B cell (primary cell): ENCODE measurements around the gene TCF7L2. TPM values are rescaled to one million over a fixed set of nuclear protein-coding genes. Genes with fewer than 3 reads are reported as not detected.

ENCODE experiments used
- ATAC-seq: fragments of 200-7000 bp; cut with Tn5 transposase; one replicate; pipeline ENCODE4 v1.10.0; 2021; ENCODE audit warnings: low read depth, mild to moderate bottlenecking, moderate number of reproducible peaks, moderate library complexity
- CTCF ChIA-PET: fragments of 350-600 bp; sonication (Branson Sonifier 250); formaldehyde crosslinking; loops from one replicate; lab custom pipeline; 2021; ENCODE audit warnings: antibody characterized with exemption, inconsistent platforms; lab: Charles Lee
- POLR2A ChIA-PET: fragments of 350-600 bp; sonication (Branson Sonifier 250); formaldehyde crosslinking; loops from one replicate; lab custom pipeline; 2021; ENCODE audit warnings: antibody characterized with exemption; lab: Charles Lee
- DNase-seq: peaks from one replicate; pipeline ENCODE4 v3.0.0; 2013
- H2AFZ ChIP-seq: 2 replicates; pipeline ENCODE4 v1.6.1; 2012; ENCODE audit warnings: mild to moderate bottlenecking, low read depth, low read length; ENCODE audit not compliant: insufficient read depth, poor library complexity, severe bottlenecking
- H3K27ac ChIP-seq, 2 donors: 1 replicate in 1 of 2; 2 replicates in 1 of 2; pipeline ENCODE4 v1.5.1; 2012 to 2013; ENCODE audit warnings: low read length in 2 of 2, mild to moderate bottlenecking in 2 of 2, moderate library complexity in 1 of 2
- H3K27me3 ChIP-seq, 4 experiments: fragments of 200-600 bp in 1 of 4; sonication (generic) in 1 of 4; replicated peaks in 1 of 4; 1 replicate in 2 of 4; 2 replicates in 2 of 4; pipeline versions ENCODE4 v1.6.1 to v1.7.0; 2013 to 2016; ENCODE audit warnings: low read length in 3 of 4, mild to moderate bottlenecking in 2 of 4, mixed read lengths in 1 of 4, moderate library complexity in 1 of 4; ENCODE audit not compliant: insufficient read depth in 4 of 4, control insufficient read depth in 3 of 4; ENCODE audit errors: control extremely low read depth in 1 of 4
- H3K36me3 ChIP-seq, 2 experiments: replicated peaks in 1 of 2; 1 replicate in 1 of 2; 2 replicates in 1 of 2; pipeline versions ENCODE4 v1.6.1 to v1.7.1; 2013; ENCODE audit warnings: low read length in 1 of 2; ENCODE audit not compliant: insufficient read depth in 2 of 2, control insufficient read depth in 1 of 2; ENCODE audit errors: control extremely low read depth in 1 of 2, extremely low read depth in 1 of 2
- H3K4me1 ChIP-seq, 2 donors: fragments of 200-600 bp in 1 of 2; sonication (generic) in 1 of 2; 1 replicate in 1 of 2; 2 replicates in 1 of 2; pipeline versions ENCODE4 v1.5.1 to v1.6.1; 2013 to 2017; ENCODE audit warnings: low read length in 2 of 2; ENCODE audit not compliant: control insufficient read depth in 2 of 2, insufficient read depth in 2 of 2
- H3K4me2 ChIP-seq: replicated peaks from 2 replicates; pipeline ENCODE3; 2012; ENCODE audit warnings: mild to moderate bottlenecking, low read depth, low read length; ENCODE audit not compliant: poor library complexity, severe bottlenecking
- H3K4me3 ChIP-seq, 5 experiments: fragments of 200-600 bp in 1 of 5; sonication (generic) in 1 of 5; 1 replicate in 3 of 5; 2 replicates in 2 of 5; pipeline versions ENCODE4 v1.5.1 to v1.7.0; 2011 to 2016; ENCODE audit warnings: low read length in 4 of 5, mild to moderate bottlenecking in 4 of 5, low read depth in 2 of 5, control low read depth in 1 of 5, moderate library complexity in 1 of 5; ENCODE audit not compliant: insufficient read depth in 1 of 5; ENCODE audit errors: control extremely low read depth in 1 of 5, extremely low read depth in 1 of 5
- H3K79me2 ChIP-seq: fragments of 200-600 bp; sonication (generic); one replicate; pipeline ENCODE4 v1.6.0; 2016; ENCODE audit warnings: low read length; ENCODE audit not compliant: control insufficient read depth, insufficient read depth
- H3K9ac ChIP-seq: fragments of 200-600 bp; sonication (generic); 2 replicates; pipeline ENCODE4 v1.6.1; 2017; ENCODE audit warnings: mild to moderate bottlenecking, low read length, moderate library complexity
- H3K9me3 ChIP-seq, 3 donors: one replicate each; pipeline versions ENCODE4 v1.6.1 to v1.7.1; 2013; ENCODE audit warnings: low read length in 2 of 3; ENCODE audit not compliant: control insufficient read depth in 2 of 3, insufficient read depth in 1 of 3; ENCODE audit errors: control extremely low read depth in 1 of 3
- H4K20me1 ChIP-seq: 2 replicates; pipeline ENCODE4 v1.6.0; 2012; ENCODE audit warnings: mild to moderate bottlenecking, low read length; ENCODE audit not compliant: insufficient read depth, control insufficient read depth, poor library complexity, severe bottlenecking
- H3K27ac Mint-ChIP-seq: one replicate; pipeline ENCODE4 v1.8.0; 2021; ENCODE audit warnings: mixed read lengths
- H3K27me3 Mint-ChIP-seq: one replicate; pipeline ENCODE4 v1.8.0; 2021; ENCODE audit warnings: mixed read lengths
- H3K4me1 Mint-ChIP-seq: one replicate; pipeline ENCODE4 v1.8.0; 2021; ENCODE audit warnings: mixed read lengths
- H3K4me3 Mint-ChIP-seq: one replicate; pipeline ENCODE4 v1.8.0; 2021; ENCODE audit warnings: mixed read lengths
- H3K9me3 Mint-ChIP-seq: one replicate; pipeline ENCODE4 v1.8.0; 2022; ENCODE audit warnings: mixed read lengths; ENCODE audit not compliant: insufficient read depth
- CTCF ChIP-seq: fragments of 200-600 bp; IDR thresholded peaks from one replicate; pipeline ENCODE4 v1.8.0; 2022; ENCODE audit warnings: antibody characterized with exemption, mild to moderate bottlenecking
- EZH2 ChIP-seq: IDR thresholded peaks from 2 replicates; pipeline ENCODE4 v1.6.1; 2012; ENCODE audit warnings: borderline replicate concordance, low read depth, mild to moderate bottlenecking, moderate library complexity, low read length; ENCODE audit not compliant: insufficient read depth, poor library complexity, severe bottlenecking
- WGBS: methylation state at CpG from one replicate; pipeline ENCODE4 v1.1.5; 2013; ENCODE audit warnings: missing lambda C conversion rate; ENCODE audit not compliant: insufficient coverage; 5-methylcytosine and 5-hydroxymethylcytosine counted together
- intact Hi-C: fragments of 100-400 bp; cut with micrococcal nuclease; formaldehyde crosslinking; loops from one replicate; pipeline ENCODE4 v1.10.0; 2022
- polyA plus RNA-seq: library from polyadenylated mRNA; depleted of rRNA; stranded (reverse); fragments of >200 nt; gene quantifications from 2 replicates; pipeline ENCODE4 v1.2.3, GENCODE V29; 2012
- total RNA-seq, 2 donors: library from RNA; stranded (reverse); fragments of 120-200 nt in 1 of 2; gene quantifications; 1 replicate in 1 of 2; 2 replicates in 1 of 2; pipeline versions ENCODE4 v1.2.3 to v1.2.4, GENCODE V29; 2013 to 2022

Gene TCF7L2
- total and polyA plus RNA-seq, 2 donors (not counting 1 experiment from before 2014, with no cell fraction given), result 0.48 to 1.1 TPM

- no peaks in the 10 kb centered on the region for H3K9me3 Mint-ChIP-seq
- no peaks in the 10 kb centered on the region for H4K20me1 ChIP-seq
- peaks cover 29% of the 10 kb centered on the region for H3K27me3 Mint-ChIP-seq
- no peak overlapping the region for H3K4me2 ChIP-seq
- no peaks in the 10 kb centered on the region for H3K27me3 ChIP-seq
- no peaks in the 10 kb centered on the region for H3K4me1 ChIP-seq
- H3K9me3 ChIP-seq, result no peaks in the 10 kb centered on the region
- intact Hi-C loops, result no loop called here
- CTCF ChIA-PET, result no interaction called here
- WGBS, result 86% methylated on average over 1 of the region's 1 CpG
- ATAC-seq (no peak), DNase-seq (no peak)
- no peaks in the 10 kb centered on the region for H3K79me2 ChIP-seq
- no peaks in the 10 kb centered on the region for H3K4me1 Mint-ChIP-seq
- no peak overlapping the region for H3K4me3 Mint-ChIP-seq
- no peak overlapping the region for H2AFZ ChIP-seq
- H3K36me3 ChIP-seq, result no peaks in the 10 kb centered on the region
- no peak overlapping the region for H3K4me3 ChIP-seq
- POLR2A ChIA-PET, result no interaction called here
- no peak overlapping the region for H3K27ac Mint-ChIP-seq
- TF ChIP-seq EZH2 (no peak), CTCF (no peak)
- H3K9ac ChIP-seq, result no peak overlapping the region
- no peak overlapping the region for H3K27ac ChIP-seq
These were observed 81.1 kb downstream of the TCF7L2 start for GRCh38 chr10:113031147-113031546.

DNA sequence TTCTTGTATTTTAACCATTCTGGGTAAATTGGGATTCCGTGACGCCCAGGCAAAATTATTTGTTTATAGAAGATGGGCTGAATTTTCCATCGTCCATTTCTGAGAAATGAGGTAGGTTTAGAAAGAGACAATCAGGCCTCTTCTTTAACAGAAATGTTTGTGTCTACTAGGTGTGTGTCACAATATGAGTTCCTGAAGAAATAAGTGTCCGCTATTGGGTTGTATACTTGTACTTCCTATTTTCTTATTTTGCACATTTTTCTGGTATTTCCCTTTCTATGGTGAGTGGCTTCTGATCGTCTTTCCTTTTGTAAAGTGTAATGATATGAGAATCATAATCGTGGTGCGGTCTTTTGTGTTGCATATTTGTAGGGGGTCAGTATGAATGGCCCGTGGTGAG lies 83.9 kb downstream of the TCF7L2 start:
- no peak for TF ChIP-seq EZH2
- no peak for TF ChIP-seq CTCF
- Mint-ChIP-seq H3K9me3 (no peaks in the 10 kb centered on the region), H3K27me3 (peaks cover 14% of the 10 kb centered on the region), H3K4me3 (no peak overlapping the region), H3K27ac (no peak overlapping the region), H3K4me1 (no peaks in the 10 kb centered on the region)
- intact Hi-C loops, result no loop called here
- Histone ChIP-seq H3K4me3 (no peak overlapping the region), H3K4me1 (no peaks in the 10 kb centered on the region), H3K9me3 (no peaks in the 10 kb centered on the region), H3K4me2 (no peak overlapping the region), H3K79me2 (no peaks in the 10 kb centered on the region), H3K27ac (no peak overlapping the region), H3K27me3 (no peaks in the 10 kb centered on the region), H3K9ac (no peak overlapping the region), H2AFZ (no peak overlapping the region), H3K36me3 (no peaks in the 10 kb centered on the region), H4K20me1 (no peaks in the 10 kb centered on the region)
- no peak for DNase-seq
- CTCF ChIA-PET, result no interaction called here
- no peak for ATAC-seq
- POLR2A ChIA-PET, result no interaction called here
- 95% methylated on average over 5 of the region's 8 CpGs for WGBS
